K562 treated with DMSO at 1 percent for 12 hours (cell line): Measurements from ENCODE around the gene ADAT1. TPM values are rescaled to one million over a fixed set of nuclear protein-coding genes. Genes with fewer than 3 reads are reported as not detected.

Source experiments
- total RNA-seq: library from RNA; unstranded; fragments of 300-600 nt; gene quantifications from 2 replicates; pipeline ENCODE4 v1.2.3, GENCODE V29; 2022; ENCODE audit not compliant: insufficient read depth

Gene ADAT1, protein sequence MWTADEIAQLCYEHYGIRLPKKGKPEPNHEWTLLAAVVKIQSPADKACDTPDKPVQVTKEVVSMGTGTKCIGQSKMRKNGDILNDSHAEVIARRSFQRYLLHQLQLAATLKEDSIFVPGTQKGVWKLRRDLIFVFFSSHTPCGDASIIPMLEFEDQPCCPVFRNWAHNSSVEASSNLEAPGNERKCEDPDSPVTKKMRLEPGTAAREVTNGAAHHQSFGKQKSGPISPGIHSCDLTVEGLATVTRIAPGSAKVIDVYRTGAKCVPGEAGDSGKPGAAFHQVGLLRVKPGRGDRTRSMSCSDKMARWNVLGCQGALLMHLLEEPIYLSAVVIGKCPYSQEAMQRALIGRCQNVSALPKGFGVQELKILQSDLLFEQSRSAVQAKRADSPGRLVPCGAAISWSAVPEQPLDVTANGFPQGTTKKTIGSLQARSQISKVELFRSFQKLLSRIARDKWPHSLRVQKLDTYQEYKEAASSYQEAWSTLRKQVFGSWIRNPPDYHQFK
- 6.3 and 27.2 TPM in 2 replicates for total RNA-seq

DNA sequence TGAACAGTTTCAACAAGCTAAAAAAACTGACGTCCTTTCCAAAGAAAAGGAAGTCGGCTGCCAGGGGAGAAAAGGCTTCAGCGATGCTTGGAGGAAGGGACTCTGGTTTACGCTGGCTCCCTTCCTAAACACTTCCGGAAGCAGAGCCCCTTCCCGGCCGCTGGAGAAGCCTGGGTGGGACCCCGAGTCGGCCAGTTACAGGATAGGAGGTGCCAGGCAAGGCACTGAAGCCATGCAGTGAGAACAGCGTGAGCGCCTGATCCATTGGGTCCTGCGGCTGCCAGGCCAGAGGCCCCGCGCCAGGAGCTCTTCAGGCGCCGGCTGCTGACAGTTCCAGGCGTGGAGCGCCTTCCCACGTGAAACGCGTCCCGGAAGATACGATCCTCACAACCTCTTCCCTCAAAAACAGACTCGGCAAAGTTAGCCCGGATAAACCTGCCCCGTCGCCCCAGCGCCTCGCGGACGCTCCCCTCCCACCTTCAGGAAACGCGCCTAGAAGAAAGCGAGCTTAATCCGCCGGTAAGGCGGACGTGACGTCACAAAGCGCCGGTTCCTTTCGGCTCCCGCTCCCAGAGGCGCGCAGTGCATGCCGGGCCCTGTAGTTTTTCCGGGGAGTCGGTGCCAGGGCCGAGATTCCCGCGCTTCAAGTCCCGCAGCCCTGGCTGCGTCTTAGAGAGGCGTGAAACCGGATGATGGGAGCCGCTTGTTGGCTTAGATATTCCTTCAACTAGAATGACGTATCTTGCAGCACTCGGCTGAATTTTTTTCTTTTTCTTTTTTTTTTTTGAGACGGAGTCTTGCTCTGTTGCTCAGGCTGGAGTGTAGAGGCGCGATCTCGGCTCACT is at the start of gene ADAT1:
ADAT1 (minus strand) TSS at position 521 of the 845 bp plus-strand sequence. CDS start 2,482 bp downstream, outside the sequence.

DNA sequence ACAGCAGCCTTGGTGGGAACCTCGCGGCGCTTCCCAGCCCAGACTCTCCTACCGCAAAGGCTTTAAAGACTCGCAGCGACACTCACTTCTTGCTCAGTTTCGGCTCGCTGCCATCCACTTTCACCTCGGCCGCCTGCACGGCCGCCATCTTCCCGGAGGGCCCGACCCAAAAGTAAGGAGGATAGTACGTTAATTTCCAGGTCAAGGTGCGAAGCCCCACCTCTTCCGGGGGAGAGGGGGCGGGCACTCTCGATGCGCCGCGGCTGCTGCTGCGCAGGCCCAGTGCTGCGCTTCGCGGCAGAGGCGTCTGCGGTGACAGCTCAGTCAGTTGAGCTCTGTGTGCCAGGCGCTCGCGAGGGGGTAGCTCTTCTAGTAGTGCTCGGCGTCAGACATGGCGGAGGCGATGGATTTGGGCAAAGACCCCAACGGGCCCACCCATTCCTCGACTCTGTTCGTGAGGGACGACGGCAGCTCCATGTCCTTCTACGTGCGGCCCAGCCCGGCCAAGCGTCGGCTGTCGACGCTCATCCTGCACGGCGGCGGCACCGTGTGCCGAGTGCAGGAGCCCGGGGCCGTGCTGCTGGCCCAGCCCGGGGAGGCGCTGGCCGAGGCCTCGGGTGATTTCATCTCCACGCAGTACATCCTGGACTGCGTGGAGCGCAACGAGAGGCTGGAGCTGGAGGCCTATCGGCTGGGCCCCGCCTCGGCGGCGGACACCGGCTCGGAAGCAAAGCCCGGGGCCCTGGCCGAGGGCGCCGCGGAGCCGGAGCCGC is 24.6 kb upstream of the ADAT1 start, which contains the start of the genes KARS1 and TERF2IP:
KARS1 (minus strand) TSS at position 174 of the 773 bp plus-strand sequence; CDS start at position 148, 26 bp downstream.
TERF2IP (plus strand) TSS at position 282 of the 773 bp plus-strand sequence; CDS start at position 392, 110 bp downstream.

DNA sequence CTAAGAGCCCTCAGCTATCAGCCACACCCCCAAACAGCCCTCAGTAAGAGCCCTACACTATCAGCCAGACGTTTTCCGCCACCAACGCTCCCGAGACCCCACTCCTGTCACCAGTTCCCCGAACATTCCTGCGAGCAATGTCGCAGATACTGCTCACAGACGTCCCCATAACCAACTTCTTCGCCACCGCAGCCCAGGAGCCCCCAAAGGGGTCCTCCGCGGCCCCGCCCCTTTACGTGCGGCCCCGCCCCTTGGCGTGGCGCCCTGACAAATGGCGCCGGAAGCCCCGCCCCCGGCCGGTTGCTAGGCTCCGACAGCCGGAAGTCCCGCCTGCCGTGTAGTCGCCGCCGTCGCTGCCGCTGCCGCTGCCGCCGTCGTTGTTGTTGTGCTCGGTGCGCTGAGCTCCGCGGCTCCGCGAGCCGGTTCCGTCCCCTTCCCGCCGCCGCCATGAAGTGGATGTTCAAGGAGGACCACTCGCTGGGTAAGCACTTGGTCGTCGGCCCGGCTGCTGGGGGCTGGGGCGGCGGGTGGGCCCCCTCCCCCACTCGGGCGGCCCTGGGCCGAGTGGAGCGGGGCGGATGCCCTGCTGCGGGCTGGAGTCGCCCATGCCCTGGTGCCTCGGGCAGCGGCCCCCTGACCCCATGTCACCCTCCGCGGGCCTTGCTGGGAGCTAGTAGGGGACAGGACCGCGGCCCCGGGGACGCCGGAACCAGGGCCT is 56.9 kb downstream of the ADAT1 start, which contains the start of gene GABARAPL2:
GABARAPL2 (plus strand) TSS at position 340 of the 718 bp plus-strand sequence; CDS start at position 448, 108 bp downstream.

DNA sequence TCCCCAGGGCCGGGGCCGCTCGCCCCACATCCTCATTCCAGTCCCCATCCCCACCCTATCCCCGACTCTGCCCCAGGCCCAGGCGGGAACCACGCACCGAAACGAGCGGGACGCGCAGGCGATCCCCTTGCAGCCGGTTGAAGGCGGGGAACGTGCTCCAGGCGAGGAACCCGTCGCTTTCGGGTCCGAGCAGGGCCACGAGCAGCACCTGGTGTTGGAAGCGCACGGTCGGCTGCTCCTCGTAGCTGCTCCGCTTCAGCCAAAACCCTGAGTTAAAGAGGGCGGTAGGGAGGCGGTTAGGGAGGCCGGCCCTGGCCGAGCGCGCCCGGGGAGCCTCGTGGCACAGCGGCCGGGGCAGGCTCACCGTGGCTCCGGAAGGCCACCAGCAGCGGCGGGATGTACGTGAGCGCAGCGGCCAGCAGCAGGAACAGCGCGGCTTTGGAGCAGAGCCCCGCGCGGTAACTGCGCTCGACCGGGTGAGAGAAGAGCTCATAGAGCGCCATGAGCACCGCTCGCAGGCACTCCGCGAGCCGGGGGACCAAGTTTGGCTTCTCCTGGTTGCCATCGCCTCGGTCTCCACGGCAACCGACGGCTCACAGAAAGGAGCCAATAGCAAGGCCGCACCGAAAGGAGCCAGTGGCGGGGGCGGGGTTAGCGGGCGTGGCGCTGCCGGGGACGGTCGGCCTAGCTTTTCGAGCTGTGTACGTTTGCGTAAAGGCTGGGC is 67.2 kb downstream of the ADAT1 start, which contains the start of gene TMEM231:
TMEM231 (minus strand) TSS at position 546 of the 724 bp plus-strand sequence; CDS start at position 503, 43 bp downstream.

Other genes with a start within 250 kb of the ADAT1 start
- 23.5 and 31.3 TPM in 2 replicates for gene CFDP1, start 189.8 kb downstream of the ADAT1 start, total RNA-seq
- gene TMEM170A, start 158.6 kb downstream of the ADAT1 start, total RNA-seq: 16.0 and 28.5 TPM in 2 replicates
- not detected in 2 replicates for gene CHST6, start 127.8 kb downstream of the ADAT1 start, total RNA-seq
- not detected in 2 replicates for gene CHST5, start 87.2 kb downstream of the ADAT1 start, total RNA-seq
- gene TMEM231, start 67.0 kb downstream of the ADAT1 start, total RNA-seq: 4.5 and 8.5 TPM in 2 replicates
- gene GABARAPL2, start 56.9 kb downstream of the ADAT1 start, total RNA-seq: 170 and 201 TPM in 2 replicates
- gene KARS1, start 24.4 kb upstream of the ADAT1 start, total RNA-seq: 104 and 147 TPM in 2 replicates
- 82.3 and 95.0 TPM in 2 replicates for gene TERF2IP, start 24.5 kb upstream of the ADAT1 start, total RNA-seq
- gene CPHXL2, start 53.7 kb upstream of the ADAT1 start, total RNA-seq: not detected in 2 replicates
- gene DUXB, start 78.2 kb upstream of the ADAT1 start, total RNA-seq: not detected in 2 replicates
- gene CPHXL, start 103.2 kb upstream of the ADAT1 start, total RNA-seq: not detected in 2 replicates